ENCODE results near the gene APBA2.

The APBA2 gene

GRCh38 chr15:29014493-29014892 lies 128.7 kb downstream of the APBA2 start (continued):
- TF ChIP-seq ZNF518A (tag by site-specific recombination; conservative IDR thresholded peaks at IDR 0.05; ENCODE audit: low read depth) (no peak), ZNF138 (tag by site-specific recombination; IDR thresholded peaks at IDR 0.05; ENCODE audit: borderline replicate concordance) (no peak), YY2 (tag by site-specific recombination; IDR thresholded peaks at IDR 0.05) (no peak), ZNF747 (tag by site-specific recombination; IDR thresholded peaks at IDR 0.05) (no peak), ZNF548 (tag by site-specific recombination; IDR thresholded peaks at IDR 0.05) (no peak), KLF16 (tag by site-specific recombination; IDR thresholded peaks at IDR 0.05) (no peak), ZBTB21 (tag by site-specific recombination; IDR thresholded peaks at IDR 0.05) (no peak), ZNF621 (tag by site-specific recombination; IDR thresholded peaks at IDR 0.05) (no peak), ZNF423 (tag by site-specific recombination; IDR thresholded peaks at IDR 0.05) (no peak), ZNF626 (tag by site-specific recombination; IDR thresholded peaks at IDR 0.05) (no peak), OVOL3 (tag by site-specific recombination; IDR thresholded peaks at IDR 0.05) (no peak), ZNF837 (tag by site-specific recombination; IDR thresholded peaks at IDR 0.05) (no peak)

GRCh38 chr15:29016518-29016917 lies 130.7 kb downstream of the APBA2 start:
- no peak for TF ChIP-seq ZBTB6 (tag by site-specific recombination; IDR thresholded peaks at IDR 0.05)
- no peak for TF ChIP-seq KLF7 (tag by site-specific recombination; IDR thresholded peaks at IDR 0.05; ENCODE audit: borderline replicate concordance)
- TF ChIP-seq ZNF248 (tag by site-specific recombination; IDR thresholded peaks at IDR 0.05) = no peak
- no peak overlapping the region for H3K27ac ChIP-seq (ENCODE audit: extremely low read depth, low read depth, low read length)
- POLR2A ChIA-PET = no interaction called here
- CTCF ChIA-PET = no interaction called here
- no peak overlapping the region for H3K4me3 ChIP-seq (ENCODE audit: low read depth, low read length)
- no peaks in the 10 kb centered on the region for H3K36me3 ChIP-seq (ENCODE audit: control insufficient read depth in 2 of 2, insufficient read depth in 1 of 2, low read length in 2 of 2)
- no peaks in the 10 kb centered on the region for H3K9me3 ChIP-seq (ENCODE audit: control insufficient read depth, insufficient read depth, low read depth, low read length)
- H3K4me1 ChIP-seq (ENCODE audit: control insufficient read depth, insufficient read depth, low read length) = peaks cover 3% of the 10 kb centered on the region; the same call in 1 of the 2 replicates

- Histone ChIP-seq H3K36me3 (ENCODE audit: control insufficient read depth in 2 of 2, insufficient read depth in 1 of 2, low read length in 2 of 2) (no peaks in the 10 kb centered on the region), H3K27ac (ENCODE audit: extremely low read depth, low read depth, low read length) (no peak overlapping the region), H3K9me3 (ENCODE audit: control insufficient read depth, insufficient read depth, low read depth, low read length) (no peaks in the 10 kb centered on the region), H3K4me1 (ENCODE audit: control insufficient read depth, insufficient read depth, low read length) (peaks cover 3% of the 10 kb centered on the region; the same call in 1 of the 2 replicates), H3K4me3 (ENCODE audit: low read depth, low read length) (no peak overlapping the region)
- ChIA-PET CTCF (interaction anchor here (0.5 kb wide), 1 partner anchor 170 kb away, joined by 3 read pairs; no protein-coding TSS in a partner anchor), POLR2A (no interaction called here)
- TF ChIP-seq ZNF610 (tag by site-specific recombination; IDR thresholded peaks at IDR 0.05; ENCODE audit: borderline replicate concordance) = no peak
These were observed 132.5 kb downstream of the APBA2 start for GRCh38 chr15:29018120-29018805.
